Measurements from ENCODE around the gene TBL1X. TPM values are rescaled to one million over a fixed set of nuclear protein-coding genes. Genes with fewer than 3 reads are reported as not detected.

Gene TBL1X
- total and polyA plus RNA-seq, 12 donors = 1.8 to 14.1 (median 9.8) TPM

DNA sequence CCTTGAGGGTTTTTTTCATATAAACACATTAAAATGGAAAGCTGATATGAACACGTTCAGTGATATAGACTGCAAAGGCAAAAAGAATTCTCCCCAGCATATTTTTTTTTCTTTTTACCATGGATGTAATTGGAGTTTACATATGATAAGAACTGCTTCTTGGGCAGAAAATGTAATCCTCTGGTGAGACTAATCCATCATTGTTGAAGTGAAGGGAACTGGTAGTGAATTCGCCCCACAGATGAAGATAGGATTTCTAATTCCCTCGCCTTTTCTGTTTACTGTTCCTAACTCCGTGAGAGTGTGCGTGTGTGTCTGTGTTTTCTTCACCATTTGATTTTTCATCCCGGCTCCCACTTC, 211.9 kb downstream of the TBL1X start:
- 56 to 61% methylated on average over 6 of the region's 6 CpGs for WGBS, 2 donors
- no peak for TF ChIP-seq CTCF (IDR thresholded peaks at IDR 0.05)
- H3K4me3 ChIP-seq = no peak overlapping the region
- H3K36me3 ChIP-seq = no peaks in the 10 kb centered on the region
- ATAC-seq (peak in 1 of 8 donors; percentile 17), DNase-seq (no peak)
- H3K4me1 ChIP-seq = peaks cover 0 to 13% (median 0%) of the 10 kb centered on the region in 9 donors
- intact Hi-C loops (cut with DNase I) = loop anchor here in 1 of 10 donors (10.0 kb wide), 1 partner anchor 212 kb away; the partner anchor contains the start of gene TBL1X
- peak overlapping the region in 2 of 10 donors; percentile 9 to 51 for H3K27ac ChIP-seq
- no peaks in the 10 kb centered on the region for H3K27me3 ChIP-seq
- H3K9me3 ChIP-seq = peaks cover 0 to 10% (median 0%) of the 10 kb centered on the region in 11 donors

GRCh38 chrX:9677098-9677739, 212.4 kb downstream of the TBL1X start:
- Histone ChIP-seq H3K4me1 (peaks cover 0 to 13% (median 0%) of the 10 kb centered on the region in 9 donors), H3K27me3 (no peaks in the 10 kb centered on the region), H3K27ac (peak overlapping the region in 2 of 10 donors; percentile 9 to 51), H3K36me3 (no peaks in the 10 kb centered on the region), H3K4me3 (no peak overlapping the region), H3K9me3 (peaks cover 0 to 10% (median 0%) of the 10 kb centered on the region in 11 donors)
- DNase-seq (peak; percentile 16 to 17), ATAC-seq (peak in 7 of 8 donors; percentile 40 to 74 (median 57))
- intact Hi-C loops (cut with DNase I) = loop anchor here in 1 of 10 donors (10.0 kb wide), 1 partner anchor 212 kb away; the partner anchor contains the start of gene TBL1X
- 45 to 54% methylated on average over 7 of the region's 7 CpGs for WGBS, 2 donors
- TF ChIP-seq CTCF (IDR thresholded peaks at IDR 0.05) = no peak

- ATAC-seq = no peak
- H3K4me1 ChIP-seq = peaks cover 0 to 13% (median 0%) of the 10 kb centered on the region in 9 donors
- TF ChIP-seq CTCF (IDR thresholded peaks at IDR 0.05) = no peak
- no peaks in the 10 kb centered on the region for H3K27me3 ChIP-seq
- no peak overlapping the region for H3K4me3 ChIP-seq
- intact Hi-C loops (cut with DNase I) = loop anchor here in 1 of 10 donors (10.0 kb wide), 1 partner anchor 214 kb away; the partner anchor contains the start of gene TBL1X
- peaks cover 0 to 10% (median 0%) of the 10 kb centered on the region in 11 donors for H3K9me3 ChIP-seq
- H3K27ac ChIP-seq = no peak overlapping the region
- no peaks in the 10 kb centered on the region for H3K36me3 ChIP-seq
- no peak for DNase-seq
- 96 to 100% methylated on average over 3 of the region's 3 CpGs for WGBS, 2 donors
Observed at GRCh38 chrX:9678215-9678965, 213.5 kb downstream of the TBL1X start.

DNA sequence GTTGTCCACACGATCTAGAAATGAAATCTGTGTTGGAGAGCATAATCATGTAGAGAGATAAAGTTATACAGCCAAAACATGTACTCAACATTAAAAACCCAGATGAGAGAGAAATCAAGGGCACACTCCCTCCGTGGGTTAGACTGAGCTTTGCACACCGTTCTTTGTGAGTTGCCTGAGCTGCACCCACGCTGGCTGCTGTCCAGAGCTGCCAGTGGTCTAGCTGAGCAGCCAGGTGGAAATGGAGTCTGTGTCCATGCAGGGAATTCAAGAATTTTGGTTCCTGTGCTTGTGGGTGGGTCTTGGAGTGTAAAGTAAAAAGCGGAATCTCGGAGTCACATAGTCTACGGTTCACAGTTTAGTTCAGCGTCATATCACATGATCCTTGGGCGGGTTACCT, 216.2 kb downstream of the TBL1X start:
- intact Hi-C loops (cut with DNase I) = no loop called here
- H3K27me3 ChIP-seq = no peaks in the 10 kb centered on the region
- H3K9me3 ChIP-seq = peaks cover 0 to 9% (median 0%) of the 10 kb centered on the region in 11 donors
- H3K4me3 ChIP-seq = no peak overlapping the region
- ATAC-seq (no peak), DNase-seq (no peak)
- peaks cover 0 to 13% (median 0%) of the 10 kb centered on the region in 9 donors for H3K4me1 ChIP-seq
- TF ChIP-seq CTCF (IDR thresholded peaks at IDR 0.05) = no peak
- 92 to 93% methylated on average over 9 of the region's 9 CpGs for WGBS, 2 donors
- H3K27ac ChIP-seq = no peak overlapping the region
- peaks cover 0 to 3% (median 0%) of the 10 kb centered on the region in 9 donors for H3K36me3 ChIP-seq
